Activated CD4-positive, alpha-beta T cell treated with anti-CD3 and anti-CD28 coated beads, Interleukin-2, amount 50 U/mL, for 4 hours (primary cell): Measurements from ENCODE around the gene CCDC57.

Source experiments
- DNase-seq, 2 experiments: peaks; one replicate each; pipeline ENCODE4 v3.0.0-alpha.2; 2020

CCDC57 gene

GRCh38 chr17:82103553-82104451, 108.8 kb downstream of the CCDC57 start:
- no peak for DNase-seq

GRCh38 chr17:82101767-82102679, 110.6 kb downstream of the CCDC57 start:
- no peak for DNase-seq

DNA sequence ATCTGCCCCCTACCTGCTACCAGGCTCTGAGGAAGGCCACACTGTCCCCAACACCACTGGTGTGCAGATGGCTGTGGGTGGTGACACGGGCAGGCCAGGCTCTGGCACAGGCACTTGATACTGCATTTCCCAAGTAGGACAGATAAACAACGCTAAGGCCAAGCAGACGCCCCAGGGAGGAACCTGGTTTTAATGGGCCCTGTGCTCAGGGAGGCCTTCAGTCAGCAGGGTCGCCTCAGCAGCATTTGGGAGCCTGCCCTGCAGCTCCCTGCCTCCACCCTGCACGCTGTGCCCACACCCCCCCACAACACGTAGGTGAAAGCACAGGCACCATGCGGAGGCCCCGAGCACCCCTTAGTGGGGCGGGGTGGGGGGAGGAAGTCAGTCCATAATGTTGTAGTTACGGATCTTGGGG, 111.3 kb downstream of the CCDC57 start:
- no peak for DNase-seq

GRCh38 chr17:82100502-82101298, 111.9 kb downstream of the CCDC57 start:
- DNase-seq = no peak

DNA sequence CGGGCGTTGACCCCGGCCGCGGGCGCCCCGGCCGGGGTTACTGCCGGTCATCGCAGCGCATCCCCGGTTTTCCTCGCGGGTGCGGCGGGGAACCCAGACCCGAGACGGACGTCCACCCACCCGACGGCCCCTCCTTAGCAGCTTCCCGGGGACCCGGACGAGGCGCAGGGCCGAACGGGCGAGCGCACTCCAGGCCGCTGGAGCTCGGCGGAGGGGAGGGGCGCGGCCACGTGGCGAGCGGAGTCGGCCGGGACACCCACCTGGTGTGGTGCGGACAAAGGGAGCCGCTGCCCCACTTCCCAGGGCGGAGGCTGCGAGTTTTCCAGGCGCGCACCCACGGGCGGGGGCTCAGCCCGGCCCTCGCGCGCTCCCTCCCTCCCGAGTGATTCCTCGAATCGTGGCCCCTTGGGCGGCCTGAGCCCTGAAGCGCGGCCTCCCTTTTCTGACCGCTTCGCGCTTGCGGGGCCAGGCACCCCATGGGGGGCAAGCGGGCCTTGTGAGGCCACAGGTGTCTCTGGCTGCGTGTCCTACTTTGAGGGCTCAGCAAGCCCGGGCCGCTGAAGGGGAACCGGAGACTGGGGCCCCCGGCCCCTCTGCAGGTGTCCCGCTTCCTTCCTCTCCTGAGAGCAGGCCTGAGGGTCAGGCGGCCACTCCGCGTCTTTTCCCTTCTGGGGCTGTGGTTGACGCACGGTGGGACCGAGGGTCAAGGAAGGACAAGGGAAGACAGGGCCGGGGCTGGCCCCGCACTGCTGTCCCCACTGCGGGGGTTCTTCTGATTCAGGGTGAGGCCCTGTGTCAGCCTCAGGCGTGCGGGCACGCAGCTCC, 113.5 kb downstream of the CCDC57 start:
- peak; percentile 11 to 22 for DNase-seq

DNA sequence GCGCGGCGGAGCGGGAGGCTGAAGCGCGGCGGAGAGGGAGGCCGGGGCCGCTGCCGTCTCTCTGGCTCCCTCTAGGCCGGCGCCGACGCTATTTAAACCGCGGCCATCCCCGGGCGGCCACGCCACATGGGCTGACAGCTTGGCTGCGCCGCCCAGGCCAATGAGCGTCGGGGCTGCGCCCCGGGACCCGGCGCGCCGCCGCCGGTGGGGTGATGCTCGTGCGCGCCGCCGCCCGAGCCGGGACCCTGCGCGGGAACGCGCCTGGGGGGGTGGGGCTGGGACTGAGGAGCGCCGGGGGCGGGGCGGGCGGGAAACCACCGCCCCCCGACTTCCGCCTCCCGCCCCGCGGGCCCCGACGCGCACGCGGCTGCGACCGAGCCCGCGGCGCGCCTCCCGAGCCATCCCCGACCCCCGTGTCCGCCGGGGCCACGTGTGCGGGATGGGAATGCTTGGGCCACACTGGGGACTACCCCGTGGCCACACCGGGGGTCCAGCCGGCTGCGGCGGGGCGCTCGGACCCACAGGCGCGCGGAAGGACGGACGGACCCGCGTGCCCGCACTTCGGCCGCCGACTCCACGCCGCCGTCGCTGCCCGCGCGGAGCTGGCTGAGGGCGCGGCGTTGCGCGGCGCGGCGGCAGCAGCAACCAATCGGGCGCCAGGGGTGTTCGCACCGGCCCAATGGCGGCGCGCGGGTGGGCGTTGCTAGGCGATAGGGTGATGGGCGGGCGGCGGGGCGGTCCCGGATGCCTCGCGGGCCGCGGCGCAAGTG, 114.3 kb downstream of the CCDC57 start, which contains the start of gene FASN:
FASN (minus strand) TSS at position 68 of the 770 bp plus-strand sequence. CDS start 1,791 bp downstream, outside the sequence.
- DNase-seq = peak; percentile 88 to 90

DNA sequence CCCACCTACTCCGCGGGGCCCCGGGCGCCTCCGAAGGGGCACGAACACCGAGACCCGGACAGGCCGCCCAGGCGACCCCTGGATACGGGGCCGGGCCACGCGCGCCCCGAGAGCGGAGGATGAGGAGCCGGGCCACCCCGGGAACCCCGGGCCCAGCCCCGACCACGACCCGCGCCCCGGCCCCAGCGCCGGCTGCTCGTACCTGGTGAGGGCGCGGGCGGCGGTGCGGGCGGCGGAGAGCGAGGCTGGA, 114.8 kb downstream of the CCDC57 start:
- peak in 1 of 2 experiments; percentile 38 for DNase-seq

DNA sequence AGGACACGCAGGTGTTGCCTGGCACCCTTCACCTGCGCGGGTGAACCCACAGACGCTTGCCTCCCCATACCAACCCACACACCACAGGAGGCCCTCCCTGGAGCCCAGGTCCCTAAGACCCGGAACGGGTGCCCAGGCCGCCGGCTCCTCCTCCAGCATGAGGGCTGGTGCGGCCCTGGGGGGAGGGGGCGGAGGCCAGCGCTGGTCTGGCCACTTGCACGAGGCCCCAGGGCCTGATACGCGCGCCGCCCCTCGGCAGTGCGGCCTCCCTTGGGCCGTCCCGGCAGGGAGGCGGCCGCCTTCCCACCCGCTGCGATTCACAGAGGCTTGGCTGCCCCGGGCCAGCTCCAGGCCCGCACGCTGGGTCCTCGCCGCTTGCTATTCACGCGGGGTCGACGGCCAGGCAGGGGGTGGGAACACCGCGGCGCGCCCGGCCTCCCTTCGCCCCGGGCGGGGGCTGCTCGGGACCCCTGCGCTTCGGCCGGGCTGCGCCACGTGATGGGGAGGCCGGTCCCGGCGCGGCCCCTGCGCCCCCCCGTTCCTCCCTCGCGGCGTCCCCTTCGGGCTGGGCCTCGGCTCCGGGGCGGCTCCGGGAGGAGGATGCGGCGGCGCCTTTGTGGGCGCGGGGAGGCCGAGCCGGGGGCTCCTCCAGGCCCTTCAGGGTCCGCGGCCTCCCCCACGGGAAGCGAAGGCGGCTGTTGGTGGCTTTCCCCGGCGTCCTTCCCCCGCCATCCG, 115.3 kb downstream of the CCDC57 start:
- DNase-seq = peak in 1 of 2 experiments; percentile 53

DNA sequence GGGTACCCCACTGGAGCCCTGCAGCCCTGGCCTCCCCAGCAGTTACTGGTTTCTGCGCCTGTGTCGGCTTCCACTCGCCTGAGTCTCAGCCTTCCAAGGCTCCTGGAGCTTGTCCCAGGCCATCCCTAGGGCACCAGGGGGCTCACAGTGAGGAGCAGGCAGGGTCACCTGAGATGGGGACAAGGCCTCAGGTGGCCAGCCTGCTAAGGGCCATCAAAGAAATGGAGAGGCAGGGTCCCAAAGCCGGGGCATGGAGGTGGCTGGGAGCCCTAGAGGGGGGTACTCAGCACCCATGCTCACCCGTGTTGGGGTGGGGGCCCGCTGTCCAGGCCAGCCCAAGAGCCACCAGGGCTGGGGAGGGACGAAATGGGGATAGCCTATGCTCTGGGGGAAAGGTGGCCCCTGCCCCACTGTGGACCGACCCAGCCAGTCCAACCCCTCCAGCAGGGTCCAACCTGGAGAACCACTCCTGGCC, 115.9 kb downstream of the CCDC57 start:
- no peak for DNase-seq

- no peak for DNase-seq
Observed at GRCh38 chr17:82095777-82096708, 116.6 kb downstream of the CCDC57 start.

DNA sequence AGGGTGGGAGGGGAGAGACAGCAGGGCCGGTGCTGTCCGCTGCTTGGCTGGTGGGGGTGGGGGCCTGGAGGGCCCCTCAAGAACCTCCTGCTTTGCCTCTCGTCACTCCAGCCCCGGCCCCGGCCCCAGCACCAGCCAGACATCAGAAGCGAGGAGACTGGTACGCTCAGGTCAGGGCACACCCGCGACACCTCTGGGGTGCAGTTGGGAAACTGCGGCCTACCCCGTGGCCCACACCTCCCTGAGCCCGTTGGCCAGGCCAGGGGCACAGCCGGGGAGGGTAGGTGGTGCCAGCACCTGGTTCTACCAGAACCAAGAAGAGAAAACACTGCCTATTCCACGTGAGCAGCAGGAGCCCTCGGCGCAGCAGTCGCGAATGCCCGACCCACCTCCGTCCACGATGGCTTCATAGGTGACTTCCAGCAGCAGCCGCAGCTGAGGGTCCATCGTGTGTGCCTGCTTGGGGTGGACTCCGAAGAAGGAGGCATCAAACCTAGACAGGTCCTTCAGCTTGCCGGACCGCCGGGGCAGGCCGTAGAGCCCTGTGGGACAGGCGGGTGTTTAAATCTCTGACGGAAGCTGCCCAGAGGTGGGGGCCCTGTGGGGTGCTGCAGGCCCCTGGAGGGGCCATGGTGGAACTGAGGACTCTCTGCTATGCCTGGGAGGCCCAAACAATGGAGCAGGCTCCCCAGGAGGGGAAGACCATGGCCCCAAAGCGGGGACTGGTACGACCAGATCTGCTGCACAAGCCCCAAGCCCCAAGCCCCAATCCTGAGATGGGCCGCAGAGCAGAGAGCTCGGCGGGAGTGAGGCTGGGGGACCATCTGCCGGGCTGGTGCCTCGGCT, 117.5 kb downstream of the CCDC57 start:
- DNase-seq = no peak

GRCh38 chr17:82092995-82093751, 119.5 kb downstream of the CCDC57 start:
- no peak for DNase-seq

- no peak for DNase-seq
Observed at GRCh38 chr17:82092628-82092994, 120.0 kb downstream of the CCDC57 start.

DNA sequence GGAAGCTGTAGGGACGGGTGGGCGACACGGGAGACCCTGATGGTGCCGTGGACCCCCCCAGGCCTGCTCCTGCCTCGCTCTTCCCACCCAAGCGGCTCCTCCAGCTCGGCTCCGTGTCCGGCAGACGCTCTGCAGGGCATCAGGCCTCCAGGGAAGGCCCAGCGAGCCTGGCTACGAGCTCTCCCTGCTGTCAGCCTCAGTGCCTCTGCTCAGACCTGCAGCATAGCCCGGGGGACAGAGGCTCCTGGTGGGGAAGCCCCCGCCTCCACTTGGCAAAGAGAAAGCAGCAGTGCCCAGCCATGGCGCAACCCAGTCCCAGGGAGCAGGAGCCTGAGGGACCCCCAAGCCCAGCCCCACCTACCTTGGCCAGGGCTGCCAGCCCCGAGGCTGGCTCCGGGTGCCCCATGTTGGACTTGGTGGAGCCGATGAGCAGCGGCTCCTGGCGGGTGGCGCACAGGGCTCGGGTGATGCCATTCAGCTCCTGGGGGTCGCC, 120.5 kb downstream of the CCDC57 start:
- no peak for DNase-seq

DNA sequence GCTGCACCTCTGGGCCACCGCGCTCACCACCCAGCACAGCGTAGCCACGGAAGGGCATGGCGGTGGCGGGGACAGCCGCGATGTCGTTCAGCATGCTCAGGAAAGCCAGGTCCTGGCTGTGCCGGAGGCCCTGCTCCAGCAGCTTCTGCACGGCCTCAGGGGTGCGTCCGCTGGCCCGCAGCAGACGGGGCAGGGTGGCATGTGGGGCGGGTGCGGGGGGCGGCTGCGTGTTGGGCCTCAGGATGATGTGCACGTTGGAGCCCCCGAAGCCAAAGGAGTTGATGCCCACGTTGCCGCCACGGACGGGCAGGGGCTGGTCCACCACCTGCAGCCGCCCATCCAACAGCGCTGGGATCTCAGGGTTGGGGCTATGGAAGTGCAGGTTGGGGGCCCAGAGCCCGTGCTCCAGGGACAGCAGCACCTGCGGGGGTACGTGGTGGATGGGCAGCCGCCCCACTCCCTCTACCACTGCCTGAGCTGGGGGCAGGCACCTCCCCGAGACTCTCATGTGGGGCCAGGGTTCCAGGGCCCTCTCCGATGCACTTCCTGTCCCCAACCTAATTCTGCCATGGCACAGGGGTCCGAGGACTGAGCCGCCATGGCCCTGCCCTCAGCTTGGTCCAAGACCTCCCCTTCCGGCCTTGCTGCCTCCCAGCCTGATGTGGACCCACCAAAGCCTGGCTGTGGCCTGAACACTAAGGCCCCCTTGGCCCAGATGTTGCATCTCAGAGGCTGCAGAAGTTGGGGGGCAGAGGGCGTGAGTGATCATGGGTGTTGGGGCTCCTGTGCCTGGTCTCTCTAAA, 121.2 kb downstream of the CCDC57 start:
- no peak for DNase-seq

- DNase-seq = no peak
Observed at GRCh38 chr17:82090549-82091263, 121.9 kb downstream of the CCDC57 start.
